Endothelial cell of coronary artery (primary cell): ENCODE data around the gene ZMYND15. TPM values are rescaled to one million over a fixed set of nuclear protein-coding genes. Genes with fewer than 3 reads are reported as not detected.

Experiments used
- total RNA-seq: library from RNA; depleted of rRNA; stranded (reverse); fragments of >200 nt; gene quantifications from 2 replicates; pipeline ENCODE4 v1.2.3, GENCODE V29; 2014

ZMYND15 gene, protein sequence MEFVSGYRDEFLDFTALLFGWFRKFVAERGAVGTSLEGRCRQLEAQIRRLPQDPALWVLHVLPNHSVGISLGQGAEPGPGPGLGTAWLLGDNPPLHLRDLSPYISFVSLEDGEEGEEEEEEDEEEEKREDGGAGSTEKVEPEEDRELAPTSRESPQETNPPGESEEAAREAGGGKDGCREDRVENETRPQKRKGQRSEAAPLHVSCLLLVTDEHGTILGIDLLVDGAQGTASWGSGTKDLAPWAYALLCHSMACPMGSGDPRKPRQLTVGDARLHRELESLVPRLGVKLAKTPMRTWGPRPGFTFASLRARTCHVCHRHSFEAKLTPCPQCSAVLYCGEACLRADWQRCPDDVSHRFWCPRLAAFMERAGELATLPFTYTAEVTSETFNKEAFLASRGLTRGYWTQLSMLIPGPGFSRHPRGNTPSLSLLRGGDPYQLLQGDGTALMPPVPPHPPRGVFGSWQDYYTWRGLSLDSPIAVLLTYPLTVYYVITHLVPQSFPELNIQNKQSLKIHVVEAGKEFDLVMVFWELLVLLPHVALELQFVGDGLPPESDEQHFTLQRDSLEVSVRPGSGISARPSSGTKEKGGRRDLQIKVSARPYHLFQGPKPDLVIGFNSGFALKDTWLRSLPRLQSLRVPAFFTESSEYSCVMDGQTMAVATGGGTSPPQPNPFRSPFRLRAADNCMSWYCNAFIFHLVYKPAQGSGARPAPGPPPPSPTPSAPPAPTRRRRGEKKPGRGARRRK
- under 0.01 TPM in 1 of 2 replicates, not detected in the other for total RNA-seq

DNA sequence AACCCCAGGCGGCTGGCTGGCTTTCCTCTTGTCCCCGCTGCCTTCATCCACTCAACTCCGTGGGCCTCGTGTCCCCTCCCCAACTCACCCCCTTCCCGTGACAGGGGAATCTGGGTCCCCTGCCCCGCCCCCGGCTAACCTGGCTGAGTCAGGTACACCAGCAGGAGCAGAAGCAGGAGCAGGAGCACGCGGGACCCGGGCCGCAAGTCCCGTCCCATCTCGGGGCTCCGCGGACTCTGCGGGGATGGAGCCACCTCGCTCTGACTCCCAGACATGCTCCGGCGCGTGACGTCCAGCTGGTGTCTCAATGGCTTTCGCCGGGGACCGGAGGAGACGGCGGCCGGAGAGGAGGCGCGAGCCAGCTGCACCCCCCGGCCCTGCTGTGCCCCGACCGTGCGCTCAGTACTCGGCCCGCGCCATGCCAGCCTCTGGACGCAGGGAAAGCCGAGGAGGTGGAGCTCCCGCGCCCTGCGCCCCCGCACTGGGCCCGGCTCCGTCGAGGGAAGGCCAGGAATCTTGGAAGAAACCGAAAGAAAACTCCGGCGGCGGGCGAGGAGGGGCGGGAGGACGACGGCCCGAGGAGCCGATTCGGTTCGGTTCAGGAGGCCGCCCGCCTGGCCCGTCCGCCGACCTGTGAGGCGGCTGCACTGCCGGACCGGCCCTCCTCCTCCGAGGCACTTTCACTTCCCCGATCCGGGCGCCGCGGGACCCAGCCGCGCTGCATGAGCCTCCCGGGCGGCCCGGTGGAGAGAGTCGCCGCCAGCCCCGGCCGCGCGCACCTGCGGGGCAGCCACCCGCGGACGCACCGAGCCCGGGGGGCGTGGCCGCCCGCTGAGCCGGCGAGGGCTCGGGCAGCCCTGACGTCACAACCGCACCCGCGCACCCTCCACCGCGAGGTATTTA, at the start of gene ZMYND15, which contains the start of gene CXCL16:
Gene ZMYND15 (plus strand): TSS at position 712 of the 903 bp plus-strand sequence. CDS start 716 bp downstream, outside the sequence.
Gene CXCL16 (minus strand): TSS at position 807 of the 903 bp plus-strand sequence. CDS start 589 bp downstream, at position 218.

DNA sequence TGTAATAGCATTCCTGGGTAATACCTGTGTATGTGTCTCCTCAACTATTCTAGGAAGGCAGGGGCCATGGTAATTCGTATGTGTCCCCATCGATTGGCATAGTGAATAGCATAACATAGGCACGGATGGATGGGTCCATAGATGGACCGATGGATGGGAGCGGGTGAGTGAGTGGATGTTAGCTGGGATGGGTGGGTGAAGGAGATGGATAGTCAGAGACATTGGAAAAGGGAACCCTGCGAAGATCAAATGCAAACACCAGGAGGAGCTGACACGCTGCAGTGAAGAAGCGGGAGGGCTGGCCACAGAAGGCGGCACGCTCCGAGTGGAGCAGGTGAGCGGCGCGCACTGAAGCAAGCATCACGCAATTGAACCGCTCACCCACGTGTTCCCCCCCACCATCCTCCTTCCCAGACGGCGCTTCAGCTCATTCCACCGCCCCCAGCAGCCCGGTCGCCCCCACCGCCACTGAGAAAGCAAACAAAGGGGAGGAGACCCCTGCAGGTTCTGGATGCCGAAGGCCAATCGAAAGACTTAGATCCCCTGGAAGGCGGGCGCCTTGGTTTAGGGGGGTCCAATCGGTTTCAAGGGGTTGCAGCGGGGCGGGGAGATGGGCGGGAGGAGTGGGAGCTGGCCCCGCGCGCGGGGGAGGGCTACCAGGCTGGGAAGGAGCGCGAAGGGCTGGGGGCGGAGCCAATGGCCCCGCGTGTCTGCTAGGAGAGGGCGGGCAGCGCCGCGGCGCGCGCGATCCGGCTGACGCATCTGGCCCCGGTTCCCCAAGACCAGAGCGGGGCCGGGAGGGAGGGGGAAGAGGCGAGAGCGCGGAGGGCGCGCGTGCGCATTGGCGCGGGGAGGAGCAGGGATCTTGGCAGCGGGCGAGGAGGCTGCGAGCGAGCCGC, 29.6 kb upstream of the ZMYND15 start, which contains the start of gene ARRB2:
Gene ARRB2 (plus strand): TSS at position 839 of the 899 bp plus-strand sequence. CDS start 90 bp downstream, outside the sequence.

DNA sequence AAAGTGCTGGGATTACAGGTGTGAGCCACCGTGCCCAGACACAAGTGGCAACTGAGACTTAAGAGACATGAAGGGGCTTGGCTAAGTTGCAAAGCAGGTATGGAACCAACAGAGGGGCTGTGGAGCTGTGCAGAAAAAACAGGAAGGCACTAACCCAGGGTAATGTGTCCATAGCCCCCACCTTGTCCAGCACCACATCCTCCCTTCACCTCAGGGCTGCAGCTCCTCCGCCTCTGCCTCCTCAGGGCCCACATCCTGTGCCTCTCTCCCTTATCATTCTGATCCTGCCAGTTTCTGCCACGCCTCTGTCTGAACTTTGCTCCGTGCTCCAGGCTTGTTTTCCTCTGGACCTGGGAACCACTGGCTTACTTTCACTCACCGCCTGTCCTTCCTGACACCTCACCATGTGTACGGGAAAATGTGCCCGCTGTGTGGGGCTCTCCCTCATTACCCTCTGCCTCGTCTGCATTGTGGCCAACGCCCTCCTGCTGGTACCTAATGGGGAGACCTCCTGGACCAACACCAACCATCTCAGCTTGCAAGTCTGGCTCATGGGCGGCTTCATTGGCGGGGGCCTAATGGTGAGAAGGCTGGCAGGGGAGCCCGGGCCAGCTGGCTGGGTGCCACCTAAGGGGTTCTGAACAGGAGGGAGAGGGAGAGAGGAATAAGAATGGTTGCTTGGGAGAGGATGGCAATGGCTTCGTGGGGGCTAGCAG, 32.0 kb downstream of the ZMYND15 start, which contains the start of gene TM4SF5:
Gene TM4SF5 (plus strand): TSS at position 368 of the 716 bp plus-strand sequence. CDS start 37 bp downstream, at position 405.

DNA sequence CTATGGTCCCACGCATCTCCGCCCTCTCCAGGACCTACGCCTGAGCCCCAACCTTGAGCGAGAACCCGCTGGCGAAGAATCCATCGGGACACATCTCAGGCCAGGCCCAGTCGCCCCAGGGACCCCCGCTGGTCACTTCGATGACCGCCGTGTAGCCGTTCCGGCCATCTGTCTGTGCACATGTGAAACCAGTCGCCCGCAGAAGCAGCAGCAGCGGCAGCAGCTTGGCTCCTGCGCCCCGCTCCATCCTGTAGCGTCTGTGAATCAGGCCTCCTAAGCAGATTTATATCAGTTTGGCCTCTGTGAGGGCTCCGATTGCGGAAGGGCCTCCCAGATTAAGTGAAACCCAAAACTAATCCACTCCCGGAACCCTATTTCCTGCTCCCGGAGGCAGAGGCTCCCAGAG, 46.5 kb downstream of the ZMYND15 start, which contains the start of gene VMO1:
Gene VMO1 (minus strand): TSS at position 259 of the 406 bp plus-strand sequence. CDS start 12 bp downstream, at position 247.

DNA sequence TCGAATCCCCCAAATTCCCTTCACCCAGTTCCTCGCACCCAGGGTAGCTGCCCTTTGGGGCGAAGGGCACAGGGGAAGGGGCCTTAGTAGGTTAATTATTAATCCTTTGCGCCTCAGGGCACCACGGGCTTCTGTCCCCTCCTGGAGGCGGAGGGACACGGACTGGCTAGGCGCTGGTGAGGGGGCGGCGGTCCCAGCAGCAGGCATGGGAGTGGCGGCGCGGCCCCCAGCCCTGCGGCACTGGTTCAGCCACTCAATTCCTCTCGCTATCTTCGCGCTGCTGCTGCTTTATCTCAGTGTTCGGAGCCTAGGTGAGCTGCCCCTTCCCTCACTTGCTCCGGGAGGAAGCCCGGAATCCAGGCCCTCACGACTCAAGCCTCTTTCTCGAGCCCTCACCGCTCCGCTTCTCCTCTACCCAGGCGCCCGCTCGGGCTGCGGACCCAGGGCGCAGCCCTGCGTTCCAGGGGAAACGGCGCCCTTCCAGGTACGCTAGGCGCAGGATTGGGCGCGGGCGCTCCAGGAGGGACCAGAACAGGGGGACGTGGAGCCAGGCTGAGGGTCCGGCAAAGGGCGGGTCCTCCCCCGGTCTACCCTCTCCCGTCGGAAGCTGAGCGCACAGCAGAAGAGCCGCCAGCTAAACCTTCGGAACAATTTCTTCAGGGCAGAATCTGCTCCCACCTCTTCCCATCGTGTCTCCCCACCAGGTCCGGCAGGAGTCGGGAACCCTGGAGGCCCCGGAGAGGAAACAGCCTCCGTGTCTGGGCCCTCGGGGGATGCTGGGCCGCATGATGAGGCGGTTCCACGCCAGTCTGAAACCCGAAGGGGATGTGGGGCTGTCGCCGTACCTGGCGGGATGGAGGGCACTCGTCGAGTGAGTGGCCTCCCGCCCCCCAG, 49.4 kb downstream of the ZMYND15 start, which contains the start of gene GLTPD2:
Gene GLTPD2 (plus strand): TSS at position 158 of the 894 bp plus-strand sequence. CDS start 48 bp downstream, at position 206.

Other genes with a start within 250 kb of the ZMYND15 start
- gene SPNS2, start 241.0 kb upstream of the ZMYND15 start, total RNA-seq, result 4.6 and 10.3 TPM in 2 replicates
- gene MYBBP1A, start 184.4 kb upstream of the ZMYND15 start, total RNA-seq, result 53.6 and 61.1 TPM in 2 replicates
- gene GGT6, start 179.3 kb upstream of the ZMYND15 start, total RNA-seq, result not detected in 2 replicates
- gene SMTNL2, start 155.3 kb upstream of the ZMYND15 start, total RNA-seq, result under 0.01 TPM in 1 of 2 replicates, not detected in the other
- not detected in 2 replicates for gene ALOX15, start 98.2 kb upstream of the ZMYND15 start, total RNA-seq
- gene PELP1, start 35.7 kb upstream of the ZMYND15 start, total RNA-seq, result 14.3 and 17.8 TPM in 2 replicates
- gene ARRB2, start 29.2 kb upstream of the ZMYND15 start, total RNA-seq, result 5.3 and 7.0 TPM in 2 replicates
- 9.3 and 10.7 TPM in 2 replicates for gene MED11, start 8.4 kb upstream of the ZMYND15 start, total RNA-seq
- 1.3 and 1.4 TPM in 2 replicates for gene CXCL16, start 95 bp downstream of the ZMYND15 start, total RNA-seq
- not detected in 2 replicates for gene TM4SF5, start 32.1 kb downstream of the ZMYND15 start, total RNA-seq
- 0.19 and 0.45 TPM in 2 replicates for gene VMO1, start 46.5 kb downstream of the ZMYND15 start, total RNA-seq
- gene GLTPD2, start 49.1 kb downstream of the ZMYND15 start, total RNA-seq, result not detected in 2 replicates
- 196 and 275 TPM in 2 replicates for gene PSMB6, start 56.3 kb downstream of the ZMYND15 start, total RNA-seq
- gene PLD2, start 67.3 kb downstream of the ZMYND15 start, total RNA-seq, result 28.0 and 28.3 TPM in 2 replicates
- gene MINK1, start 93.5 kb downstream of the ZMYND15 start, total RNA-seq, result 30.8 and 48.3 TPM in 2 replicates
- 0.63 and 1.6 TPM in 2 replicates for gene C17orf107, start 159.7 kb downstream of the ZMYND15 start, total RNA-seq
- gene CHRNE, start 163.3 kb downstream of the ZMYND15 start, total RNA-seq, result 0.28 and 1.5 TPM in 2 replicates
- gene GP1BA, start 192.4 kb downstream of the ZMYND15 start, total RNA-seq, result not detected in 2 replicates
- gene SLC25A11, start 200.2 kb downstream of the ZMYND15 start, total RNA-seq, result 53.0 and 53.2 TPM in 2 replicates
- 15.5 and 18.8 TPM in 2 replicates for gene RNF167, start 200.4 kb downstream of the ZMYND15 start, total RNA-seq
- gene PFN1, start 208.7 kb downstream of the ZMYND15 start, total RNA-seq, result 806 and 926 TPM in 2 replicates
- 0.99 and 1.8 TPM in 2 replicates for gene ENO3, start 211.3 kb downstream of the ZMYND15 start, total RNA-seq
- 56.9 and 63.6 TPM in 2 replicates for gene SPAG7, start 228.0 kb downstream of the ZMYND15 start, total RNA-seq
- gene CAMTA2, start 247.8 kb downstream of the ZMYND15 start, total RNA-seq, result 4.3 and 13.7 TPM in 2 replicates